D721Med (cell line): ENCODE data around the gene UTY.
A peak's percentile ranks its signal among the peaks of the same experiment; 100 is the strongest.

Experiments used
- DNase-seq: peaks from one replicate; pipeline ENCODE4 v3.0.0; 2011; ENCODE audit warnings: low spot score; ENCODE audit not compliant: insufficient read length
- FAIRE-seq: peaks from 2 replicates; lab custom pipeline; 2011; peaks lifted over from hg19 to GRCh38; lab: Jason Lieb, UNC
- TF ChIP-seq, protein P1 (sequence below): IDR thresholded peaks from 2 replicates; pipeline ENCODE4 v1.5.1; 2012; ENCODE audit warnings: mild to moderate bottlenecking, control low read depth; ENCODE audit not compliant: insufficient read depth; ENCODE audit errors: missing control alignments

UTY gene

DNA sequence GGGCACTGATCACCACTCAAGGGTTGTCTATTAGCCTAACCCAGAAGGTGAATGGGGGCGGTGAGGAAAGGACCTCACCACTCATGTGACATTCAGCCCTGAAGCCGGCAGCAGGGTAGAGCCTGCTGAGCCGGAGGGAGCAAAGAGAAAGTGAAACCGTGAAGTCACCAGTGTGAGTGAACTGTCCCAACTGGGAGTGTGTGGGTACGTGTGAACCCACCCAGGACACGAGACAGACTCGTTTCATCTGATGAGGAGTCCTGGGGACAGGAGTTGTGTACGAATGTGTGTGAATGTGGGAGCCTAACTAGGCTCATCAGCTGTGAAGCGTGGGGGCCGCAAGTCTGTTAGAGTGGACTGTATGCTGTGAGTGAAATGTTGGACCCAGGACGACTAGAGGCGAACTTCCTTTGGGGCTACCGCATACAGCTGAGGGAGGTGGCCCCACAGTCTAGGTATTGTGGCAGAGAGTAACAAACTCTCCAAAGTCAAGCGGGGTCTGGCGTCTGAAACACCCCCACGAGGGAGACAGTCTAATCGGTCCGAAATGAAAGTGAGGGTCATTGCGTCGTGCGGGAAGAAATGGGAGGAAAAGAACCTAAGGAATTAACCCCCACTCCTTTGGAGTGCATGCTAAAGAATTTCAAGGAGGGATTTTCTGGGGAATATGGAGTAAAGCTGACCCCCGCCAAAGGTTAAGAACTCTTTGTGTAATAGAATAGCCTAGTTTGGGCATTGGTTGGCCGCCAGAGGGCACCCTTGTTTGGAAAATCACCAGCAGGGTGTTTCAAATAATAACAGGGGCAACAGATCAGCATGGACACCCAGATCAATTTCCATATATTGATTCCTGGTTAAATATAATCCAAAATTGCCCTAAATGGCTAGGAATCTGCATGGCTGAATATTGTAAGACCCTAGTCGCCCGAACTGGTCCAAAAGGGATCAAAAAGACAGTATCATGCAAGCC lies 43.6 kb downstream of the UTY start:
- FAIRE-seq = no peak
- TF ChIP-seq, protein P1, sequence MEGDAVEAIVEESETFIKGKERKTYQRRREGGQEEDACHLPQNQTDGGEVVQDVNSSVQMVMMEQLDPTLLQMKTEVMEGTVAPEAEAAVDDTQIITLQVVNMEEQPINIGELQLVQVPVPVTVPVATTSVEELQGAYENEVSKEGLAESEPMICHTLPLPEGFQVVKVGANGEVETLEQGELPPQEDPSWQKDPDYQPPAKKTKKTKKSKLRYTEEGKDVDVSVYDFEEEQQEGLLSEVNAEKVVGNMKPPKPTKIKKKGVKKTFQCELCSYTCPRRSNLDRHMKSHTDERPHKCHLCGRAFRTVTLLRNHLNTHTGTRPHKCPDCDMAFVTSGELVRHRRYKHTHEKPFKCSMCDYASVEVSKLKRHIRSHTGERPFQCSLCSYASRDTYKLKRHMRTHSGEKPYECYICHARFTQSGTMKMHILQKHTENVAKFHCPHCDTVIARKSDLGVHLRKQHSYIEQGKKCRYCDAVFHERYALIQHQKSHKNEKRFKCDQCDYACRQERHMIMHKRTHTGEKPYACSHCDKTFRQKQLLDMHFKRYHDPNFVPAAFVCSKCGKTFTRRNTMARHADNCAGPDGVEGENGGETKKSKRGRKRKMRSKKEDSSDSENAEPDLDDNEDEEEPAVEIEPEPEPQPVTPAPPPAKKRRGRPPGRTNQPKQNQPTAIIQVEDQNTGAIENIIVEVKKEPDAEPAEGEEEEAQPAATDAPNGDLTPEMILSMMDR = no peak
- no peak for DNase-seq

DNA sequence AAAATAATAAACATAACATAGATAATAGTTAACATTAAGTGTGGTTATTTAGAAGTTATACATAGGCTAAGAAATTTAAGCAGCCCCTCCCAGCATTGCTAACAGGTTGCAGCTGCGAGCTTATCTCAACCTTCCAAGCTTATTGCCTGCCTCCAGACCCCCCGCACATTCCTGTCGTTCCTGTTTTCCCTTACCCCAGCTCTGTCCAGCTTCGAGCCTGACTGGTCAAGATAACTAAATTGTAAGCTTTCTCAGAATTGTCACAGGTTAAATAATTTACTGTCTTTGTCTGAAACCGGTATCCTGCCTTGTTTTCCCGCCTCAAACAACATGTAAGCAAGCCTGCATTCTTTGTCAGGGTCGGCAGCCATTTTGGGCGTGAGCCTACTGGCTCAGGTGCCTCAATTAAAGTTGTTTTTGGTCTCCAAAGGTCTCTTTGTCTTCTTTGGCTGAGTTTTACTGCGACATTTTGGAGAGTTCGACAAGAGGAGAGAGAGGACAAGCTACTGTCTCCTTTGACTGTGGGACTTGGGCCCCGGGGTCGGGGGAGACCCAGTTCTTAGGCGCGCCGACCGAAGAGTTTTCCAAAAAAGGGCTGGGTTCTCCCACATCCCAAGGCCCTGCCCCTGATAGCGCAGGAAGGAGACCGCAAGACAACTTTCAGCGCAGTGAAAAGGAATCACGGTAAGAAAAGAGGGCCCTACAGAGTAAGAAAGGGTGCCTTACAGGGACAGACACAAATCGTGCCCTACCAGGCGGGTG lies 44.4 kb downstream of the UTY start:
- DNase-seq = no peak
- TF ChIP-seq, protein P1 = no peak
- FAIRE-seq = no peak

DNA sequence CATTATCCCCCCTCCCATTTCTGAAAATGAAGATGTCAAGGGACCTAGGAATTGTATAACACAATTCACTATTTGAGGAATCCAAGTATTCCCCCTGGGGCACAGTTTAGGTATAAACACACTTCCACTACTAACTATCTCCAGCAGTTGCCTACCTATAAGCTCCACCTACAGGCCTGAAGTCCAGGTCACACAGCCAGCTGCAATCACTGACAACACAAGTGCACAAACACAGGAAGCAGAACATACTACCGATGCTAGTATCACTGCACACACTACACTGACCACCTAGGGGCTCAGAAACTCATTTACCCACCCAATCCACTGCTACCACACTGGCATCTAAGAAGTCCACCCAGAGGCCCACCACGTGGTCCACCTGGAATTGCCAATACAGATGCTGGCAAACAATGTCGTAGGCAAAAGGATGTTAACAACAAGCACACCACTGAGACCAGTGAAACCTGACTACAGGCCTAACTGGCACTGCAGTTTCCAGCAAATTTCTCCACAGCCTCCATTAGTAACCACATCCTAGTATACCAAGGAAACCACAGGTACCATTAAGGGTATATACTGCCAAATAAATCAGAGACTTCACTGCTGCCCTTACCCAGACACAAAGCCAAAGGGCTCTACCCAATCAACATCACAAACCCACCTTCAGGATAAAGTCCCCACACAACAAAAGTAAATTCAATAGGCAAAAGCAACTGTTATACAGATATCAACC lies 47.4 kb downstream of the UTY start:
- TF ChIP-seq, protein P1 = no peak
- FAIRE-seq (no peak), DNase-seq (no peak)

GRCh38 chrY:13429551-13429950 lies 50.3 kb downstream of the UTY start:
- DNase-seq (no peak), FAIRE-seq (no peak)
- TF ChIP-seq, protein P1 = no peak

- TF ChIP-seq, protein P1 = peak; percentile 10
- DNase-seq = no peak
- no peak for FAIRE-seq
These were observed 56.5 kb downstream of the UTY start for GRCh38 chrY:13423281-13423732.

GRCh38 chrY:13416869-13417661 lies 62.8 kb downstream of the UTY start:
- FAIRE-seq (no peak), DNase-seq (no peak)
- TF ChIP-seq, protein P1 = no peak
